Measurements from ENCODE around the gene RBMS1.

Gene RBMS1

DNA sequence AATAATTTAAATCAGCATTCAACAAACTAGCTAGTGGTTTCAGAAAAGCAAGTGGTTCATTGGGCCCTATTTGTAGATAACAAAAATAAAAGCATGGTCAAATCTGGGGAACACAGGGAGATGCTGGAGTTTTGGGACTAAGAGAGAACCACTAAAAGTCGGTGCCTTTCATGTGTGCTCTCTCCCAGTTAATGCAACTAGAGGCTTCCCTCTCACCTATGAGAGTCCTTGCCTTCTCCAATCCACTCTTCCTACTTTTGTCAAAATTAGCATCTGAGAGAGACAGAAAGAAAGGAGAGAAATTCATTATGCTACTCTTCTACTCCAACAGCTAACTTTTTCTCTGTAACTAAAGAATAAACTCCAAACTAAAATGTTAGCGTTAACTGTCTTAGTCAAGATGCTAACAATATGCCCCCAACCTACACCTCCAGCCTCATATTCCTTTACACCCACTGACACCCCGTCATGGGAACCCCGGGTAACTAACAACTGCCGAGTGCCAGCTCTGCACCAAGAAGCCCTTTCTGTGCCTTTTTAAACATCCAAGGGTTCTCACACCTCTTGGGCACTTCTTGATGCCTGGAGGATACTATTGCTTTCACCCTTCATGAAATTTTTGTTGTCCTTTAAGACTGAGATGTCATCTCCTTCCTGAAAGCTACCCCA is 133.4 kb downstream of the RBMS1 start:
- DNase-seq (ENCODE audit: low read depth) = no peak

GRCh38 chr2:160358046-160358445 is 135.6 kb downstream of the RBMS1 start:
- DNase-seq (ENCODE audit: low read depth) = no peak

DNA sequence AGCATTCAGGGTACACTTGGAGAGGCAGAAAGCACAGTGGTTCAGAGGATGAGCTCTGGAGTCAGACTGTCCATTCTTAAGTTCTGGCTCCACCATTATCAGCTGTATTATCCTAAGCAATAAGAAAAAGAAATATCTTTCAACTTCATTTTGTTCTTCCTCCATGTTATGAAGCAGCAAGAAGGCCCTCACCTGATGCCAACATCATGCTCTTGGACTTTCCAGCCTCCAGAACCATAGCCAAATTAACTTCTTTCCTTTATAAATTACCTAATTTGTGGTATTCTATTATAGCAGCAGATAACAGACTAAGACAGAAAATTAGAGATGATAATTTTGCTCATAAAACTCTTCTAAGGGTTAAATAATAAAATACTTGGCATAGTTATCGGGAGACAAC is 137.1 kb downstream of the RBMS1 start:
- DNase-seq (ENCODE audit: low read depth) = no peak

GRCh38 chr2:160355080-160355479 is 138.5 kb downstream of the RBMS1 start:
- DNase-seq (ENCODE audit: low read depth) = no peak

GRCh38 chr2:160354677-160355076 is 138.9 kb downstream of the RBMS1 start:
- no peak for DNase-seq (ENCODE audit: low read depth)

DNA sequence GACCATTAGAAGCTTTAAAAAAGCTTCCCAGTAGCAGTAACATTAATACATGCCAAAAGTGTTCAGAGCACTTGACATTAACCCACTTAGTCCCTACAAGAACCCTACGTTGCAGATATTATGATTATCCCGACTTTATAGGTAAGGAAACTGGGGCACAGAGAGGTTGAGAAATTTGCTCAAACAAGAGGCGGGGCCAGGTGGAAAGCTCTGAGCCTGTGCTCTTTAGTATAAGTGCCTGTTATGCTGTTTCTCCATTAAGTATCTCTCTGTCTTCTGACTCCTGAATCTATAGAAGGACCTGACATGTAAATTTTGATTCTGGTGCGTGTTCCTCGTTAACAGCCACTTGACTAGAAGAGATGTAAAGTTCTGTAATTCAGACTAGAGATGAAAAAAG is 139.8 kb downstream of the RBMS1 start:
- DNase-seq (ENCODE audit: low read depth) = no peak

DNA sequence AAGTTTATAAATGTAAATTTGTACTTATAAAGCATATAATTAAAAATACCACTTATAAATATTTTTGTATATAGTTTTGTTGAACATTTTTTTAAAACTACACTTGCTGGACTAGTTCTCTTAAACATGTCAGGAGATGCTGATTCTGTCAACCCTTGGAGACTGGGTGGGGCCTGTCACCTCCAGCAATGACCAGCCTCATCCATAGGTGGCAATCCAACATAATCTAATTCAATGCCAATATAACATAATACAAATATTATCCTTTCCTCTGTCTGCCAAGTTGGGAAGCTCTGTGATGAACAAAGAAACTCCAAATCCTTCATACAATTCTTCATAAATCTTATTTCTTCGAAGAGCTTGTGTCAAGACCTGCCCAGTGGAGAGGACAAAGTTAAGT is 140.4 kb downstream of the RBMS1 start:
- no peak for DNase-seq (ENCODE audit: low read depth)

- no peak for DNase-seq (ENCODE audit: low read depth)
These were observed 141.1 kb downstream of the RBMS1 start for GRCh38 chr2:160352500-160352899.

DNA sequence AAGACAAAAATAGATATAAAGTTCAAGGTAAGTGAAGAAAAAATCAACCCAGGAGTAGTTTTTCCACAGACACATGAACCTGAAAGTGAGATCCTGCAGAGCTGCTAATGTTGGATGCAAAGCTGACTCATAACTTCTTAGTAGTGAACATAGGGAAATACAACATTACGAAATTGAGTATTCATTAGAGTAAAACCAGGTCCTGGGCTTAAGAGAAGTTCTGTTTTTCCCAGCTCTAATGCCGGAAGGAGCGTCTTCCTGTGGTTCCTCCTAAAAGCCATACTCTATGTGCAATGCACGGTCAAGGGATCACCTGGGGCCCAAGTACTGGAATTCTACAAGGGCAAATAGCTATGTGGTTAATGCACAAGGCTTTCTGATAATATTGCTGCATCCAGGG is 141.7 kb downstream of the RBMS1 start:
- no peak for DNase-seq (ENCODE audit: low read depth)

GRCh38 chr2:160349306-160349705 is 144.3 kb downstream of the RBMS1 start:
- DNase-seq (ENCODE audit: low read depth) = no peak

DNA sequence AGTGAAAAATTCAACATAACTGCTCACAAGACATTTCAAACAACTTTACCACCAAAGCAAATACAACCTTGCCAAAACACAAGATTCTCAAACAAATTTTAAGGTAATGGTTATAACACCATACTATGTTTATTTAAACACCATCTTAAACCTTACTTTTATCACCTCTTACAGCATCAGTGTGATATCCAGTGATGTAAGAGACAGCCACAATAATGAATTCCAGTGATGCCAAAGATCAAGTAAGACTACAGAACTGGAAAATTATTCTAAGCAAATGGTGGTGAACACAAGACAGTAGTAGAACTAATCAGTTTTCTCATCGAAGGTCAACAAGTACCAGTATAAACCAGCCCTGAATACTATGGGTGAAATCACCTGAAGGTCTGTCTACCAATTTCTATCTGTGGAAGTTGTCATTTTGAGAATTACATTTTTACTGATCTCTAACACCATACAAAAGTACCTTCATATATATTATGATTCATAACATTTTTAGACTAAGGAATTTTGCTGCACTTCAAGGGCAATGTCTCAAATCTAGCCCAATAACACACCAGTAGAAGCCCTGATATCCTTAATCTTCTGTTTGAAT is 146.2 kb downstream of the RBMS1 start:
- no peak for DNase-seq (ENCODE audit: low read depth)

- no peak for DNase-seq (ENCODE audit: low read depth)
These were observed 148.4 kb downstream of the RBMS1 start for GRCh38 chr2:160345071-160345764.

- no peak for DNase-seq (ENCODE audit: low read depth)
These were observed 150.2 kb downstream of the RBMS1 start for GRCh38 chr2:160343404-160343803.

GRCh38 chr2:160339726-160340125 is 153.9 kb downstream of the RBMS1 start:
- DNase-seq (ENCODE audit: low read depth) = no peak

- no peak for DNase-seq (ENCODE audit: low read depth)
These were observed 154.5 kb downstream of the RBMS1 start for GRCh38 chr2:160338901-160339685.

GRCh38 chr2:160337728-160338127 is 155.9 kb downstream of the RBMS1 start:
- DNase-seq (ENCODE audit: low read depth) = no peak

- no peak for DNase-seq (ENCODE audit: low read depth)
These were observed 157.0 kb downstream of the RBMS1 start for GRCh38 chr2:160336635-160337034.

DNA sequence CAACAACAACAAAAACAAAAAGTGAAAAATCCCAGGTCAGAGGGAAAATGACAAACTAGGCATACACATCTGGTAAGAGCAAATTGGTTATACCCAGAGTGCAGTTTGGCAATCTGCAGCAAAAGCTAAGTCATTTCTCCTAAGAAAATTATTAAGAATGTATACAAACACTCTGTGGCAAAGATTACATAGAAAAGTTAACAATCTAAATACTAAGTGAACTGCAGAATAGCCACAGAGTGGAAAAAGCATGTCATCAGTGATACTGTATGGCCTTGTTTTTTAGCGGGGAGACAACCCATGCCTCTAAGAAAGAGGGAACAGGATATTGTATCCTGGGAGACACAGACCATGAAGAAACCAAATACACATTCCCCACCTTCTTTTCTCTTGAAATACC is 157.5 kb downstream of the RBMS1 start:
- DNase-seq (ENCODE audit: low read depth) = no peak

DNA sequence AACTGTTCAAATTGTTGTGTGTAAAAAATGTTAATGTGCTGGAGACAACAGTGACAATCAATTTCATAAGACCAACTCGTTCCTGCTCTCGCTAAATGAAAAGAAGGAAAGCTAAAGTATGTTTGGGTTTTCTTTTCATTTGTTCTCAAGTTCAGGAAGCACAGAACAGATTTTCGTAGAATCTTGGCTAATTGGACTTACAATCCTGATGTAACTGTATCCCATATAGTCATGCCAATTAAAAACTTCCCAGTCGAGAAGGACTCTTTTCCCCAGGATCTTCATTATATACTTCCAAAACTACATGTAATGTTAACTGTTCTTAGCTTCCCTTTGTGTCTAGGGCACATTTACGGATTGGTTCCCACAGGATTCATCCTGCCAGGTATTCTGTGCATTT is 158.2 kb downstream of the RBMS1 start:
- DNase-seq (ENCODE audit: low read depth) = no peak

DNA sequence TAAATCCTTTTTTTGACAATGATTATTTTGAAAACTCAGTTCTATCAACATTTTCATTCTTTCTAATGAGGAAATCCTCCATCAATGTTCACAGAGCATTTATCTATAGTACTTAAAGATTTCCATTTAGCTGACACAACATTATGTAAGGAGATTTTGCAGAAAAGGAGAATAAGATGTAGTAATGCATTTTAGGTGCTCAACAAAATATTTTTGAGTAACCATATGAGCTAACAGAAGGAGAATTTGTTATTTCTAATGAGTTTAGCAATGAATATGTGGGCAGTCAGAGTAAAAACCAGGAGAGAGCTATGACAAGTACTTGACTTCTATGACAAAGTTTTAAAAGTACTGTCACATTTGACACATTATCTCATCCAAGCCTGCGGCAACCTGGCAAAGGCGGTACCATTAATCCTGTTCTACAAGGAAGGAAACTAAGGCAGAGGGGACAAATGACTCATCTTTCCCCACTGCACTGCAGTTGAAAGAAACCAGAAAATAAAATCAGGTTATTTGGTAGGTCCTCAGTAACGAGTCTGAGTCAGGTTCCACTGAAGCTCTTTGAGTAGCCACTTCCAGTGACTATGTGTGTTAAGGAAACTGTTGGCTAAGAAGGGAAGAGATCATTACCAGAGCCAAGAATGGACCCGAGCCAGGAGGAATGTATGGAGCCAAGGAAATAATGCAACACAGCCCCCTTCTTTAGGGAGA is 159.4 kb downstream of the RBMS1 start:
- no peak for DNase-seq (ENCODE audit: low read depth)

DNA sequence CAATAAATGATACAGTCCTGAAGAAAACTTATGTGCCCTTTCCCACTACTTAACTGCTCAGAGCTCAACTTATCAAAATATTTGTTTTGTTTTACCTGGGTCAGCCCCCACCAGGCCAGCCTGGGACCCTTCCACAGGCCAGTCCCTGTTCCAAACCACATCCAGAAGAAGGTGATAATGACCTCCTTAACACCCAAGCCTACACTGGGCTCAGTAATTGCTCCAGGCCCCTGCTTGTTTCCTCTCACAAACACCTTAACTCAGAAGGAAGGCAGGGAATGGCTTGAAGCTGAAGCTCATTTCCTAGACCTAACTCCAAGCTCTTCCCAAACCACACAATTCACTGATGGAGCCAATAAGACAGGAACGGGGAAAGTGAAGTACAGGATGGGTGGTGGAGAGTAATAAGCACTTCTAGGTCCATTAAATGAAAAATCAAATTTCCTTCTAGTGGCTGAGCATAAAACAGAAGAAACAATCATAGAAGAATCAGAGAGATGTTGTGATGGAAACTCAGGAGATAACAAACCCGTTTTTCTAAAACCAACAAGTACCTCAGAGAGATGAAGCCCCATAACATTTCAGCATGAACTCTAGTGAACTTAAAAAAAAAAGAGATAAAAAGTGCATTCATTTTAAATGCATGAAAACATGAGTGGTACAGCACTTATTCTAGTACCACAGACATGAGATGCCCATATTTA is 160.1 kb downstream of the RBMS1 start:
- no peak for DNase-seq (ENCODE audit: low read depth)

DNA sequence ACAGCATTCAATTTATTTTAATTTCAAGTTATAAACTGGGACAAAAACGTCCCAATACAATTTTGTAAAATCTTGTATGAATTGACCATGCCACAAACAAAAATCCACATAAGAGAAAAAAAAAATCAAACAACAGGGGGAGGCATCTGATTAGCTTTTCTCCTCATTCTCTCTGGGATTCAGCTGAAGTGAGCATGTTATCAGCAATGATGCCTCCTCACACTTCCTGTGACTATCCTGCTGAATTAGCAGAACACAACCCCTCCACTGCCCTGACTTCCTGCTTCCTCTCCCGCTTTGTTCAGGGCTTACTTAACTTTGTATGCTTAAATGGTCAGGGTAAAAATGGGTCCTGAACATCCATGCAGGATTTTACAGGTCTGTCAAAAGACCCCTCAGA is 161.3 kb downstream of the RBMS1 start:
- no peak for DNase-seq (ENCODE audit: low read depth)

Data from activated T-helper 1 cell treated with Interleukin-2 at 50 U/mL for 16 hours (primary cell).